Ovary (tissue), 3 donors: Measurements from ENCODE around the gene RGS12.

Source experiments
- EP300 ChIP-seq: sonication (generic); formaldehyde crosslinking; IDR thresholded peaks from one replicate; pipeline ENCODE4 v1.6.1; 2017; ENCODE audit warnings: antibody characterized with exemption
- POLR2A ChIP-seq: fragments of 450-650 bp; IDR thresholded peaks from one replicate; pipeline ENCODE4 v1.6.1; 2017; ENCODE audit warnings: antibody characterized with exemption, mild to moderate bottlenecking, moderate library complexity
- TF ChIP-seq, protein P1 (sequence below), 3 donors: fragments of 450-650 bp in 2 of 3; fragments of 200-600 bp in 1 of 3; IDR thresholded peaks; one replicate each; pipeline versions ENCODE4 v1.5.1 to v1.8.0; 2016 to 2022; ENCODE audit warnings: antibody characterized with exemption in 3 of 3, mild to moderate bottlenecking in 1 of 3
- donor health status: DM: no; HTN: no; CAD: no.

DNA sequence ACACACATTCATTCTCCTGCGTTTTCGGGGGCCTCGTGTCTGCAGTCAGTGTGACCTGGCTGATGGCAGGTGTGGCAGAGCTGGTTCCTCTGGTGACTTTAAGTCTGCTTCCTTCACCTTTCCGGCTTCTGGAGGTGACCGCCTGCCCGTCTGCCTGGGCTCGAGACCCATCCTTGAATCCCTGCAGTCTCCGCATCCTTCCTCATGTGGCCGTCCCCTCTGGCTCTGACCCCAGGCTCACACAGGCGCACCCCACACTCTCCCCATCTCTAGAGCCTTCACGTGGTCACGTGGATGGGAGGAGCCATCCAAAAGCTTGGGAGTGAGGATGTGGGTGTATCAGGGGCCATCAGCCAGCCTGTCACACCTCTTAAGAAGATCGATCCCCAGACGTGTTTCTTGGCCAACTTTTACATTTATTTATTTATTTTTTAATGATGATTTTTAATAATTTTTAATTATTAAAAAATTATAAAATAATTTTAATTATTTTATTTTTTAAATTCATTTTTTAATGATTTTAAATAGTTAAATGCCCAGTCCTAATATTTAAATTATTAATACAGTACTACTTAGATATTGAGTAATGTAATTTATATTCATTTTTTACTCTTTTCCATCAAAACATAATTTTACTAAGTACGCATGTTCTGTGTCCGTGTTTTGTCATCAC lies 20.9 kb downstream of the RGS12 start:
- TF ChIP-seq, protein P1, sequence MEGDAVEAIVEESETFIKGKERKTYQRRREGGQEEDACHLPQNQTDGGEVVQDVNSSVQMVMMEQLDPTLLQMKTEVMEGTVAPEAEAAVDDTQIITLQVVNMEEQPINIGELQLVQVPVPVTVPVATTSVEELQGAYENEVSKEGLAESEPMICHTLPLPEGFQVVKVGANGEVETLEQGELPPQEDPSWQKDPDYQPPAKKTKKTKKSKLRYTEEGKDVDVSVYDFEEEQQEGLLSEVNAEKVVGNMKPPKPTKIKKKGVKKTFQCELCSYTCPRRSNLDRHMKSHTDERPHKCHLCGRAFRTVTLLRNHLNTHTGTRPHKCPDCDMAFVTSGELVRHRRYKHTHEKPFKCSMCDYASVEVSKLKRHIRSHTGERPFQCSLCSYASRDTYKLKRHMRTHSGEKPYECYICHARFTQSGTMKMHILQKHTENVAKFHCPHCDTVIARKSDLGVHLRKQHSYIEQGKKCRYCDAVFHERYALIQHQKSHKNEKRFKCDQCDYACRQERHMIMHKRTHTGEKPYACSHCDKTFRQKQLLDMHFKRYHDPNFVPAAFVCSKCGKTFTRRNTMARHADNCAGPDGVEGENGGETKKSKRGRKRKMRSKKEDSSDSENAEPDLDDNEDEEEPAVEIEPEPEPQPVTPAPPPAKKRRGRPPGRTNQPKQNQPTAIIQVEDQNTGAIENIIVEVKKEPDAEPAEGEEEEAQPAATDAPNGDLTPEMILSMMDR (IDR thresholded peaks at IDR 0.05) = no peak
- TF ChIP-seq POLR2A = no peak
- TF ChIP-seq EP300 = no peak
